Activated CD8-positive, alpha-beta memory T cell treated with anti-CD3 and anti-CD28 coated beads, Interleukin-2, amount 50 U/mL, for 24 hours (primary cell): ENCODE data around the gene CCDC6.

ENCODE experiments used
- DNase-seq: peaks from one replicate; pipeline ENCODE4 v3.0.0-alpha.2; 2020; ENCODE audit errors: extremely low read depth

Gene CCDC6

GRCh38 chr10:59852670-59853069 is 53.7 kb downstream of the CCDC6 start:
- DNase-seq, result no peak

- DNase-seq, result no peak
Measured at GRCh38 chr10:59851864-59852263, 54.5 kb downstream of the CCDC6 start.

- no peak for DNase-seq
Measured at GRCh38 chr10:59847888-59848287, 58.5 kb downstream of the CCDC6 start.

GRCh38 chr10:59847326-59847725 is 59.0 kb downstream of the CCDC6 start:
- no peak for DNase-seq

GRCh38 chr10:59844436-59844835 is 61.9 kb downstream of the CCDC6 start:
- no peak for DNase-seq

- no peak for DNase-seq
Measured at GRCh38 chr10:59843748-59844147, 62.6 kb downstream of the CCDC6 start.

GRCh38 chr10:59839576-59839975 is 66.8 kb downstream of the CCDC6 start:
- no peak for DNase-seq

GRCh38 chr10:59838085-59838789 is 68.1 kb downstream of the CCDC6 start:
- no peak for DNase-seq

GRCh38 chr10:59833810-59834209 is 72.5 kb downstream of the CCDC6 start:
- no peak for DNase-seq

- DNase-seq, result no peak
Measured at GRCh38 chr10:59832506-59832905, 73.8 kb downstream of the CCDC6 start.

GRCh38 chr10:59831658-59832503 is 74.5 kb downstream of the CCDC6 start:
- no peak for DNase-seq

- no peak for DNase-seq
Measured at GRCh38 chr10:59830601-59831259, 75.6 kb downstream of the CCDC6 start.

- DNase-seq, result no peak
Measured at GRCh38 chr10:59829601-59830000, 76.8 kb downstream of the CCDC6 start.

GRCh38 chr10:59829024-59829423 is 77.3 kb downstream of the CCDC6 start:
- DNase-seq, result no peak

GRCh38 chr10:59825932-59826331 is 80.4 kb downstream of the CCDC6 start:
- no peak for DNase-seq

GRCh38 chr10:59823751-59824150 is 82.6 kb downstream of the CCDC6 start:
- no peak for DNase-seq

GRCh38 chr10:59823111-59823510 is 83.2 kb downstream of the CCDC6 start:
- DNase-seq, result no peak

- DNase-seq, result no peak
Measured at GRCh38 chr10:59820471-59820870, 85.9 kb downstream of the CCDC6 start.

- no peak for DNase-seq
Measured at GRCh38 chr10:59819683-59820082, 86.7 kb downstream of the CCDC6 start.

GRCh38 chr10:59819265-59819664 is 87.1 kb downstream of the CCDC6 start:
- DNase-seq, result no peak

- DNase-seq, result no peak
Measured at GRCh38 chr10:59817773-59818172, 88.6 kb downstream of the CCDC6 start.

GRCh38 chr10:59814878-59815277 is 91.5 kb downstream of the CCDC6 start:
- no peak for DNase-seq
